Osteoblast (primary cell): ENCODE results near the gene C2CD4D. TPM values are rescaled to one million over a fixed set of nuclear protein-coding genes. Genes with fewer than 3 reads are reported as not detected.
A peak's percentile ranks its signal among the peaks of the same experiment; 100 is the strongest.
"Not testable (repeated sequence)": the region's sequence is repeated elsewhere in the genome, so short reads cannot be mapped to it uniquely, and the experiment has no call there.

Experiments used
- DNase-seq: peaks from one replicate; pipeline ENCODE4 v3.0.0; 2011; ENCODE audit warnings: low spot score, mixed read lengths; ENCODE audit not compliant: insufficient read length; ENCODE audit errors: missing footprints
- H2AFZ ChIP-seq: 2 replicates; pipeline ENCODE4 v1.6.0; 2011; ENCODE audit warnings: mild to moderate bottlenecking, low read length
- H3K27ac ChIP-seq: 2 replicates; pipeline ENCODE4 v1.5.1; 2011; ENCODE audit warnings: mild to moderate bottlenecking, low read depth, low read length, moderate library complexity
- H3K27me3 ChIP-seq: 2 replicates; pipeline ENCODE4 v1.6.0; 2012; ENCODE audit warnings: mild to moderate bottlenecking, control low read depth, inconsistent platforms, low read length, moderate library complexity; ENCODE audit not compliant: insufficient read depth
- H3K36me3 ChIP-seq: 2 replicates; pipeline ENCODE4 v1.5.1; 2011; ENCODE audit warnings: mild to moderate bottlenecking, low read length, control low read depth, moderate library complexity; ENCODE audit not compliant: insufficient read depth
- H3K4me1 ChIP-seq: 2 replicates; pipeline ENCODE4 v1.5.1; 2011; ENCODE audit warnings: mild to moderate bottlenecking, low read length, control low read depth, moderate library complexity; ENCODE audit not compliant: insufficient read depth
- H3K4me2 ChIP-seq: 2 replicates; pipeline ENCODE4 v1.6.0; 2011; ENCODE audit warnings: mild to moderate bottlenecking, low read length; ENCODE audit not compliant: insufficient read depth
- H3K4me3 ChIP-seq: fragments of 200-600 bp; sonication (generic); 3 replicates; pipeline ENCODE4 v1.5.1; 2012; ENCODE audit warnings: mild to moderate bottlenecking, low read length, inconsistent platforms; ENCODE audit not compliant: insufficient read depth
- H3K79me2 ChIP-seq: 2 replicates; pipeline ENCODE4 v1.6.0; 2012; ENCODE audit warnings: mild to moderate bottlenecking, low read length, control low read depth, inconsistent platforms; ENCODE audit not compliant: insufficient read depth
- H3K9me3 ChIP-seq: 2 replicates; pipeline ENCODE4 v1.5.1; 2011; ENCODE audit warnings: low read depth, low read length, control low read depth
- H4K20me1 ChIP-seq: 2 replicates; pipeline ENCODE4 v1.6.0; 2012; ENCODE audit warnings: mild to moderate bottlenecking, low read length, control low read depth; ENCODE audit not compliant: insufficient read depth
- CTCF ChIP-seq: IDR thresholded peaks from 2 replicates; pipeline ENCODE4 v1.5.1; 2011; ENCODE audit warnings: mild to moderate bottlenecking, low read depth, low read length, moderate library complexity; ENCODE audit errors: extremely low read depth
- total RNA-seq: library from RNA; depleted of rRNA; stranded (reverse); fragments of >200 nt; gene quantifications from 2 replicates; pipeline ENCODE4 v1.2.3, GENCODE V29; 2012

Gene C2CD4D
- total RNA-seq: not detected in 2 replicates

- Histone ChIP-seq H3K4me3 (peak within 1 kb of the TSS; percentile 56), H3K27me3 (peaks cover 54% of the 10 kb centered on the region), H2AFZ (peak within 1 kb of the TSS; percentile 75), H4K20me1 (peaks cover 3% of the 10 kb centered on the region), H3K27ac (no peak within 1 kb of the TSS), H3K36me3 (no peaks in the 10 kb centered on the region), H3K79me2 (no peaks in the 10 kb centered on the region), H3K4me2 (peak within 1 kb of the TSS; percentile 68), H3K9me3 (no peaks in the 10 kb centered on the region), H3K4me1 (peaks cover 26% of the 10 kb centered on the region)
- DNase-seq: peak; percentile 90
- TF ChIP-seq CTCF: no peak
Observed at GRCh38 chr1:151839457-151840403, at the start of gene C2CD4D. C2CD4D (minus strand) TSS chr1:151839820; CDS start chr1:151838989, 831 bp downstream.

- Histone ChIP-seq H2AFZ (no peak overlapping the region), H3K79me2 (no peaks in the 10 kb centered on the region), H4K20me1 (no peaks in the 10 kb centered on the region), H3K4me1 (peaks cover 5% of the 10 kb centered on the region), H3K27me3 (no peaks in the 10 kb centered on the region), H3K9me3 (no peaks in the 10 kb centered on the region), H3K4me3 (no peak overlapping the region), H3K4me2 (no peak overlapping the region), H3K36me3 (peaks cover 22% of the 10 kb centered on the region), H3K27ac (no peak overlapping the region)
- peak; percentile 15 for DNase-seq
- peak; percentile 46 for TF ChIP-seq CTCF
Observed at GRCh38 chr1:151888972-151889570, 49.5 kb upstream of the C2CD4D start.

- no peaks in the 10 kb centered on the region for H3K9me3 ChIP-seq
- no peaks in the 10 kb centered on the region for H3K27me3 ChIP-seq
- H3K27ac ChIP-seq: peak overlapping the region; percentile 63
- peaks cover 2% of the 10 kb centered on the region for H3K4me1 ChIP-seq
- H3K4me3 ChIP-seq: no peak overlapping the region
- no peaks in the 10 kb centered on the region for H4K20me1 ChIP-seq
- no peak for TF ChIP-seq CTCF
- H2AFZ ChIP-seq: no peak overlapping the region
- peaks cover 20% of the 10 kb centered on the region for H3K36me3 ChIP-seq
- DNase-seq: no peak
- H3K4me2 ChIP-seq: no peak overlapping the region
- no peaks in the 10 kb centered on the region for H3K79me2 ChIP-seq
Observed at GRCh38 chr1:151887028-151887427, 47.4 kb upstream of the C2CD4D start.

GRCh38 chr1:151885479-151885878 is 45.9 kb upstream of the C2CD4D start:
- TF ChIP-seq CTCF: no peak
- Histone ChIP-seq H3K4me3 (no peak overlapping the region), H3K4me2 (no peak overlapping the region), H3K27me3 (no peaks in the 10 kb centered on the region), H3K9me3 (no peaks in the 10 kb centered on the region), H3K27ac (no peak overlapping the region), H3K4me1 (no peaks in the 10 kb centered on the region), H3K36me3 (peaks cover 12% of the 10 kb centered on the region), H3K79me2 (no peaks in the 10 kb centered on the region), H4K20me1 (no peaks in the 10 kb centered on the region), H2AFZ (no peak overlapping the region)
- DNase-seq: no peak

- not testable (repeated sequence) for DNase-seq, H3K27me3 ChIP-seq, H3K36me3 ChIP-seq, H4K20me1 ChIP-seq, H3K9me3 ChIP-seq, H3K27ac ChIP-seq, H3K4me2 ChIP-seq, H3K4me1 ChIP-seq, H3K79me2 ChIP-seq, H3K4me3 ChIP-seq, H2AFZ ChIP-seq
Observed at GRCh38 chr1:151884879-151885278, 45.3 kb upstream of the C2CD4D start.
